Neural crest cell (in vitro differentiated cells): ENCODE results near the gene NPNT. TPM values are rescaled to one million over a fixed set of nuclear protein-coding genes. Genes with fewer than 3 reads are reported as not detected.

ENCODE experiments used
- DNase-seq: peaks from one replicate; pipeline ENCODE4 v3.0.0; 2021; ENCODE audit warnings: low read depth, mixed read lengths, low spot score
- H3K27ac Mint-ChIP-seq: one replicate; pipeline ENCODE4 v1.8.0; 2021; ENCODE audit warnings: mild to moderate bottlenecking, mixed read lengths; ENCODE audit not compliant: unreplicated experiment
- H3K27me3 Mint-ChIP-seq: 2 replicates; pipeline ENCODE4 v1.8.0; 2021; ENCODE audit warnings: low read depth, mild to moderate bottlenecking, mixed read lengths
- H3K36me3 Mint-ChIP-seq: 2 replicates; pipeline ENCODE4 v1.8.0; 2021; ENCODE audit warnings: low read depth, mild to moderate bottlenecking, mixed read lengths
- H3K4me1 Mint-ChIP-seq: 2 replicates; pipeline ENCODE4 v1.8.0; 2021; ENCODE audit warnings: mixed read lengths
- H3K4me3 Mint-ChIP-seq: one replicate; pipeline ENCODE4 v1.8.0; 2021; ENCODE audit warnings: mild to moderate bottlenecking, mixed read lengths
- H3K9me3 Mint-ChIP-seq: 2 replicates; pipeline ENCODE4 v1.8.0; 2021; ENCODE audit warnings: mixed read lengths
- total RNA-seq: library from RNA; stranded (reverse); gene quantifications from 2 replicates; pipeline ENCODE4 v1.2.1, GENCODE V29; 2021
- TF ChIP-seq, protein P1 (sequence below): fragments of 200-600 bp; sonication (generic); conservative IDR thresholded peaks from 2 replicates; pipeline ENCODE4 v1.5.0; 2021; ENCODE audit warnings: antibody characterized with exemption, mild to moderate bottlenecking

Gene NPNT
- total RNA-seq, 1 donor from 2014 or later, result not detected

DNA sequence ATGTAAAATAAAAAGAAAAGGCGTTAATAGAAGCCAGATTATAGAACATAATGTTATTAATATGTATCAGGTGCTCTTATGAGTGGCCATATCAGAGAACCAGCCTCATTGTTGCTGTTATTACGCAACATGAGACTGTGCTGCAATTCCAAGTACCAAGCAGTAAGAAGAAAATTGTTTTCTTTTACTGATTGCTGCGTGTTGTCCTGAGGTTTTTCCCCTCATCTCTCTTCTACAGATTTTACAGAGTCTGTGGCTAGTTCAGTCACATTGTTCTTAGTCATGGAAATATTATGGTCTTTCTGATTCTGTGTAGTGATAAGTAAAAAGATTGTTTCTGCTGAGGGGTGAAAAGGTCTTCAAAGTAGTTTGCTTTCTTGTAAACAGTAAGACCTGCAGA is 55.9 kb downstream of the NPNT start:
- H3K36me3 Mint-ChIP-seq, result no peaks in the 10 kb centered on the region
- no peak for DNase-seq
- H3K9me3 Mint-ChIP-seq, result peaks cover 5% of the 10 kb centered on the region
- no peak overlapping the region for H3K4me3 Mint-ChIP-seq
- no peak overlapping the region for H3K27ac Mint-ChIP-seq
- H3K4me1 Mint-ChIP-seq, result peaks cover 3% of the 10 kb centered on the region
- TF ChIP-seq, protein P1, sequence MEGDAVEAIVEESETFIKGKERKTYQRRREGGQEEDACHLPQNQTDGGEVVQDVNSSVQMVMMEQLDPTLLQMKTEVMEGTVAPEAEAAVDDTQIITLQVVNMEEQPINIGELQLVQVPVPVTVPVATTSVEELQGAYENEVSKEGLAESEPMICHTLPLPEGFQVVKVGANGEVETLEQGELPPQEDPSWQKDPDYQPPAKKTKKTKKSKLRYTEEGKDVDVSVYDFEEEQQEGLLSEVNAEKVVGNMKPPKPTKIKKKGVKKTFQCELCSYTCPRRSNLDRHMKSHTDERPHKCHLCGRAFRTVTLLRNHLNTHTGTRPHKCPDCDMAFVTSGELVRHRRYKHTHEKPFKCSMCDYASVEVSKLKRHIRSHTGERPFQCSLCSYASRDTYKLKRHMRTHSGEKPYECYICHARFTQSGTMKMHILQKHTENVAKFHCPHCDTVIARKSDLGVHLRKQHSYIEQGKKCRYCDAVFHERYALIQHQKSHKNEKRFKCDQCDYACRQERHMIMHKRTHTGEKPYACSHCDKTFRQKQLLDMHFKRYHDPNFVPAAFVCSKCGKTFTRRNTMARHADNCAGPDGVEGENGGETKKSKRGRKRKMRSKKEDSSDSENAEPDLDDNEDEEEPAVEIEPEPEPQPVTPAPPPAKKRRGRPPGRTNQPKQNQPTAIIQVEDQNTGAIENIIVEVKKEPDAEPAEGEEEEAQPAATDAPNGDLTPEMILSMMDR, result no peak
- peaks cover 4% of the 10 kb centered on the region for H3K27me3 Mint-ChIP-seq

DNA sequence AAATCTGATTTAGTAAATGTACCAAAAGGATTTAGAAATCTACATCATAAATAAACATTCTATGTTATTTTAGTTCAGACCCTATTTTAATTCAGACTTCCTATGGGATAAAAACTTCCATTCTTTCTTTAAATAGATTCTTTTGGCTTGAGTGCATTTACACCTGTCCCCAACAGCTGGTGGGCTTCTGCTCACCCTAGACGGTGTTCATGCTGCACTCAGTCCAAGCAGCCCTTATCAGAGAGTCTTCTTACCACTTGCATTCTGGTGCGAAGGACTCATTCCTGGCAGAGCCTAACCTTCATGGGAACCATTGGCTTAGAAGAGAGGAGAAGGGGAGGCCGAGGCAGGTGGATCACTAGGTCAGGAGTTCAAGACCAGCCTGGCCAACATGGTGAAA is 57.3 kb downstream of the NPNT start:
- Mint-ChIP-seq H3K27me3 (peaks cover 4% of the 10 kb centered on the region), H3K4me1 (peaks cover 6% of the 10 kb centered on the region)

DNA sequence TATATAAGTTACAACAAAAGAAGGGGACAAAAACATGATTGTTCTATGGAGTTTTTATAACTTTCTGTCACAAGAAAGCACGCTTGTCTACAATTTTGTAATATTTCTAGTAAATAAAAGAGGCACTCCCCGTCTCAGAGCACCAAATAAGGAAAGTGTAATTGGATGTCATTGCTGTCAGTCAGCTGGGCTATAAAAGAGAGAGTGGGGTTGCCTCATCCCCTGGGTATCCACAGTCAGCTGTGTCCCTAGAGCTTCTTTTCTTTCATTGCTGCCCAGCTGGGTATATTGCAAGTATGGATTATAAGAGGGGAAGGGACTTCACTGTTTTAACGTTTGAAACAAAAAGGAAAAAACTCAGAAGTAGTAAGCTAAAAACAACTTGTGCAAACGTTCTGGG is 61.3 kb downstream of the NPNT start:
- Mint-ChIP-seq H3K27me3 (peaks cover 4% of the 10 kb centered on the region), H3K4me3 (no peak overlapping the region), H3K36me3 (no peaks in the 10 kb centered on the region), H3K27ac (no peak overlapping the region), H3K9me3 (no peaks in the 10 kb centered on the region), H3K4me1 (peaks cover 6% of the 10 kb centered on the region)
- TF ChIP-seq, protein P1, result no peak
- DNase-seq, result no peak

More for the DNA sequence above, 57.3 kb downstream of the NPNT start:
- no peak overlapping the region for H3K4me3 Mint-ChIP-seq
- H3K9me3 Mint-ChIP-seq, result no peaks in the 10 kb centered on the region
- H3K36me3 Mint-ChIP-seq, result no peaks in the 10 kb centered on the region
- H3K27ac Mint-ChIP-seq, result no peak overlapping the region
- TF ChIP-seq, protein P1, result no peak
- no peak for DNase-seq

DNA sequence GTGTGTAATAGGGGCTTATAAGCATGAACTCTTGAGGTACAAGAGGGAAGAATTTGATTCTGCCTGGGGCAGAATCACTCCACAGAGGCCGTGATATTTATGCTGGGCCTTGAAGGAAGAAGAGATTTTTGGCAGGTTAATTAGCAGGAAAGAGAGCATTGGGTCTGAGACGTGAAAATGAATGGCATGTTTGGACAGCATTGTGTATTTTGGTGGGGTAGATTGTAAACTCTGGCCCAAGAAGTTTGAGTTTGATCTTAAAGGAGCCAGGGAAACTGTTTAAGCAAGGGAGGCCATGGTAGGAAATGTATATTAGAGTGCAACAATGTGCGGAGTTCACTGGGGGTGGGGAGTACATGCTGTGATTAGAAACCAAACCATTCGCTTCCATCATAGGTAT is 62.4 kb downstream of the NPNT start:
- Mint-ChIP-seq H3K9me3 (no peaks in the 10 kb centered on the region), H3K36me3 (no peaks in the 10 kb centered on the region), H3K4me1 (peaks cover 6% of the 10 kb centered on the region), H3K4me3 (no peak overlapping the region), H3K27ac (no peak overlapping the region), H3K27me3 (peaks cover 4% of the 10 kb centered on the region)
- DNase-seq, result no peak
- TF ChIP-seq, protein P1, result no peak

DNA sequence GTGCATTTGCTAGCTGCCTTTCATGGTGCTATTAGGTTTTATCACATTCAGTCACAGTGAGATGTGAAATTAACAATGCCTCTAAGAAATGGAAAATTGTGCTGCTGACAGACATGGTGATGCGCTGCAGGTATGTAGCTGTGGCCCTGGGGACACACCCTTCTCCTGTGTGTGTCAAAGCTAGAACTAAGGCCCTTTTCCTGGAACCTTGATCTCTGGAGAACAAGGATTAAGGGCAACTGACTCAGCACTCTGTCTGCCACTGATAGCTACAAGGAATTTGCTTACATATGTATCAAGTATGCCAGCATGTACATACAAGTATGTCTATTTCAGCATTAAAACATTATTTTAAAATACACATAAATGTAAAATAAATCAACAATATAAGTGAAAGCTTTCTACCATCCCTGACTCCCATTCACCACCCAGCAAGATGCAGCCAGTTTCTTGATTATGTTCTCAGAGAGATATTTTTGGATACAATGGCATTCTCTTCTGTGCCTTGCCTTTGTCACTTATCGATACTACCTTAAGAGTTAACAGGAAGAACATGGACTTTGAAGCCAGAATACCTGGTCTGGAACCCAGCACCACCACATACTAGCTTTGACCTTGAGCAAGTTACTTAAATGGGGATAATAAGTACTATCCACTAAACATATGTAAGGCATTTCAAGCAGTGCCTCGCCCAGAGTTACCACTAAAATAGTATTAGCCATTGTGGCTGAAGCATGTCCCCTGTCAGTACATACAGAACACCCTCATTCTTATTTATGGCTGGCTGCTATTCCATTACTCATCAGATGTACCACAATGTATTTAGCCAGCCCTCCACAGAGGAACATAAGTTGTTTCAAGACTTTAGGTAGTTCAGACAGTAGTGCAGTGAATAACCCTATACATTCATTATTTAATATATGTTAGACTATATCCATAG is 68.5 kb downstream of the NPNT start:
- Mint-ChIP-seq H3K9me3 (no peaks in the 10 kb centered on the region), H3K4me1 (no peaks in the 10 kb centered on the region), H3K36me3 (no peaks in the 10 kb centered on the region), H3K4me3 (no peak overlapping the region), H3K27me3 (no peaks in the 10 kb centered on the region), H3K27ac (no peak overlapping the region)
- no peak for DNase-seq
- TF ChIP-seq, protein P1, result no peak
